Hepatocyte (in vitro differentiated cells): ENCODE data around the gene CROCC2.

Source experiments
- EZH2 ChIP-seq: fragments of 200-600 bp; sonication (generic); IDR thresholded peaks from 2 replicates; pipeline ENCODE4 v1.6.1; 2016; ENCODE audit warnings: antibody characterized with exemption, mild to moderate bottlenecking, borderline replicate concordance
- EZH2phosphoT487 ChIP-seq: fragments of 200-600 bp; sonication (generic); IDR thresholded peaks from one replicate; pipeline ENCODE4 v1.6.1; 2018; ENCODE audit warnings: antibody characterized with exemption, mild to moderate bottlenecking, low read depth, moderate library complexity; ENCODE audit not compliant: unreplicated experiment, severe bottlenecking
- TF ChIP-seq, protein P1 (sequence below): fragments of 200-600 bp; sonication (generic); IDR thresholded peaks from 2 replicates; pipeline ENCODE4 v1.5.1; 2016; ENCODE audit warnings: antibody characterized with exemption, mild to moderate bottlenecking; ENCODE audit not compliant: poor library complexity

DNA sequence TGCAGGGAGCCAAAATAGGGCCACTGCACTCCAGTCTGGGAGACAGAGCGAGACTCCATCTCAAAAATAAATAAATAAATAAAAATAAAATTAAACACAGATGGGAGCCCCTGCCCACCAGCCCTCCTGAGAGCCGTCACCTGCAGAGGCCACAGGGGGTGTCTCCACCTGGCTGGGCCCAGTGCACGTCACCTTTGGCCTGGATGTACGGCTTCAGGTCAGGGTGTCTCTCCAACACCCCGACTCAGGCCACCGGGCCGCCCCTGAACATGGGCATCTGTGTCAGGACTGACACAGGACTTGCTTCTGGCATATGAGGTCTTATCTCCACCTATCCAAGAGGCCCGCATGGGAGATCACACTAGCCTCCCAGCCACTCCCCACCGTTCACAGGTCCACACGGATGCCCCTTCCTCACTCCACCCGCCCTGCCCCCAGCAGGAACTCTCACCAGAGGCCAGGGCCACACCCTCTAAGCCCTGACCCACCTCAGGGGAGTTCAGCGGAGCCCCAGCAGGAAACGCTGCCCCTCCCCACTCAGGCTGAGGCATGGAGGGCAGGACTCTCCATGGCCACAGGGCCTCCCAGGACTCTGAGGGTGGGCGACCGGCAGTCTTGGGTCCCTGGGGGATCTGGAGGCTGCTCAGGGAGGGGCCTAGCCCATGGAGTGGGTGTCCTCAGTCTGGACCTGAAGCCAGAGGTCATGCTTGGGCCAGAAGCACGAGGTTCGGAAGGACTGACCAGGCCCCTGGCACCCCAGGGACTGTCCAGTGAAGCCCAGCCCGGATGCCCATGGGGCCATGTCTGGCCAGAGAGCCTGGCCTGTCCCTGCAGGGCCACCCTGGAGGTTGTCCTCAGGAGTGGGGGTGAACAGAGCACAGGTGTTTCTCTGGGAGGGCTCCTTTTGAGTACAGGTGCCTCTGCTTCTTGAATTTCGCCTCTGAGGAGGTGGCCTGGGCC is 1.6 kb upstream of the CROCC2 start:
- TF ChIP-seq, protein P1, sequence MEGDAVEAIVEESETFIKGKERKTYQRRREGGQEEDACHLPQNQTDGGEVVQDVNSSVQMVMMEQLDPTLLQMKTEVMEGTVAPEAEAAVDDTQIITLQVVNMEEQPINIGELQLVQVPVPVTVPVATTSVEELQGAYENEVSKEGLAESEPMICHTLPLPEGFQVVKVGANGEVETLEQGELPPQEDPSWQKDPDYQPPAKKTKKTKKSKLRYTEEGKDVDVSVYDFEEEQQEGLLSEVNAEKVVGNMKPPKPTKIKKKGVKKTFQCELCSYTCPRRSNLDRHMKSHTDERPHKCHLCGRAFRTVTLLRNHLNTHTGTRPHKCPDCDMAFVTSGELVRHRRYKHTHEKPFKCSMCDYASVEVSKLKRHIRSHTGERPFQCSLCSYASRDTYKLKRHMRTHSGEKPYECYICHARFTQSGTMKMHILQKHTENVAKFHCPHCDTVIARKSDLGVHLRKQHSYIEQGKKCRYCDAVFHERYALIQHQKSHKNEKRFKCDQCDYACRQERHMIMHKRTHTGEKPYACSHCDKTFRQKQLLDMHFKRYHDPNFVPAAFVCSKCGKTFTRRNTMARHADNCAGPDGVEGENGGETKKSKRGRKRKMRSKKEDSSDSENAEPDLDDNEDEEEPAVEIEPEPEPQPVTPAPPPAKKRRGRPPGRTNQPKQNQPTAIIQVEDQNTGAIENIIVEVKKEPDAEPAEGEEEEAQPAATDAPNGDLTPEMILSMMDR = no peak
- TF ChIP-seq EZH2 (no peak), EZH2phosphoT487 (no peak)
